Esophagus (tissue), 2 donors: ENCODE results near the gene EEIG1. TPM values are rescaled to one million over a fixed set of nuclear protein-coding genes. Genes with fewer than 3 reads are reported as not detected.
A peak's percentile ranks its signal among the peaks of the same experiment; 100 is the strongest.

Experiments
- H3K27ac ChIP-seq, 2 donors: one replicate each; pipeline ENCODE4 v1.5.1; 2013; ENCODE audit warnings: low read depth in 2 of 2, mild to moderate bottlenecking in 2 of 2, inconsistent platforms in 1 of 2, low read length in 1 of 2, moderate library complexity in 1 of 2
- H3K27me3 ChIP-seq, 2 donors: one replicate each; pipeline ENCODE4 v1.6.1; 2013; ENCODE audit warnings: low read length in 2 of 2, control low read depth in 1 of 2, mild to moderate bottlenecking in 1 of 2; ENCODE audit not compliant: insufficient read depth in 2 of 2, control insufficient read depth in 1 of 2
- H3K36me3 ChIP-seq, 2 donors: one replicate each; pipeline ENCODE4 v1.6.1; 2013; ENCODE audit warnings: low read length in 1 of 2; ENCODE audit not compliant: control insufficient read depth in 2 of 2, insufficient read depth in 2 of 2
- H3K4me1 ChIP-seq, 2 donors: one replicate each; pipeline ENCODE4 v1.6.1; 2013; ENCODE audit warnings: low read length in 1 of 2; ENCODE audit not compliant: control insufficient read depth in 2 of 2, insufficient read depth in 2 of 2
- H3K4me3 ChIP-seq, 2 donors: one replicate each; pipeline ENCODE4 v1.5.1; 2013; ENCODE audit warnings: low read length in 2 of 2, mild to moderate bottlenecking in 2 of 2, low read depth in 1 of 2, moderate library complexity in 1 of 2
- H3K9me3 ChIP-seq, 2 donors: one replicate each; pipeline ENCODE4 v1.6.1; 2013; ENCODE audit warnings: mild to moderate bottlenecking in 2 of 2, low read depth in 1 of 2, low read length in 1 of 2, moderate library complexity in 1 of 2; ENCODE audit not compliant: control insufficient read depth in 2 of 2, insufficient read depth in 1 of 2
- WGBS, 2 donors: extraction: QIAGEN DNeasy Blood & Tissue Kit; methylation state at CpG; one replicate each; pipeline ENCODE4 v1.1.7; 2013; 5-methylcytosine and 5-hydroxymethylcytosine counted together
- polyA plus RNA-seq, 2 donors: library from polyadenylated mRNA; stranded (reverse); fragments of 200-250 nt; gene quantifications; one replicate each; pipeline ENCODE4 v1.2.3, GENCODE V29; 2013
- donor health status: healthy with polysubstance abuse.
- donor health status: Bipolar disorder and iron deficiency.

The EEIG1 gene
- polyA plus RNA-seq, 2 donors: 34.3 to 53.1 TPM

GRCh38 chr9:127987103-127987614 lies 6.4 kb upstream of the EEIG1 start:
- Histone ChIP-seq H3K27ac (peak overlapping the region; percentile 48 to 72), H3K9me3 (no peaks in the 10 kb centered on the region), H3K4me1 (peaks cover 2 to 5% of the 10 kb centered on the region in 2 donors), H3K4me3 (no peak overlapping the region), H3K36me3 (no peaks in the 10 kb centered on the region), H3K27me3 (no peaks in the 10 kb centered on the region)
- 62 to 68% methylated on average over 9 of the region's 9 CpGs for WGBS, 2 donors

- H3K4me3 ChIP-seq: no peak overlapping the region
- peaks cover 5% of the 10 kb centered on the region in 2 donors for H3K4me1 ChIP-seq
- 75 to 92% methylated on average over 3 of the region's 3 CpGs for WGBS, 2 donors
- no peaks in the 10 kb centered on the region for H3K36me3 ChIP-seq
- H3K27me3 ChIP-seq: no peaks in the 10 kb centered on the region
- no peak overlapping the region for H3K27ac ChIP-seq
- no peaks in the 10 kb centered on the region for H3K9me3 ChIP-seq
Observed at GRCh38 chr9:127985011-127985410, 4.2 kb upstream of the EEIG1 start.

GRCh38 chr9:127983847-127984289 lies 3.1 kb upstream of the EEIG1 start:
- peaks cover 5% of the 10 kb centered on the region in 2 donors for H3K4me1 ChIP-seq
- H3K4me3 ChIP-seq: no peak overlapping the region
- no peaks in the 10 kb centered on the region for H3K9me3 ChIP-seq
- WGBS, 2 donors: 83 to 87% methylated on average over 9 of the region's 9 CpGs
- no peaks in the 10 kb centered on the region for H3K36me3 ChIP-seq
- H3K27me3 ChIP-seq: no peaks in the 10 kb centered on the region
- H3K27ac ChIP-seq: peak overlapping the region in 1 of 2 donors; percentile 6

GRCh38 chr9:127982912-127983311 lies 2.1 kb upstream of the EEIG1 start:
- Histone ChIP-seq H3K36me3 (no peaks in the 10 kb centered on the region), H3K4me1 (peaks cover 5 to 6% of the 10 kb centered on the region in 2 donors), H3K27ac (peak overlapping the region; percentile 7 to 75), H3K4me3 (no peak overlapping the region), H3K9me3 (no peaks in the 10 kb centered on the region), H3K27me3 (no peaks in the 10 kb centered on the region)
- 79 to 82% methylated on average over 1 of the region's 1 CpG for WGBS, 2 donors

DNA sequence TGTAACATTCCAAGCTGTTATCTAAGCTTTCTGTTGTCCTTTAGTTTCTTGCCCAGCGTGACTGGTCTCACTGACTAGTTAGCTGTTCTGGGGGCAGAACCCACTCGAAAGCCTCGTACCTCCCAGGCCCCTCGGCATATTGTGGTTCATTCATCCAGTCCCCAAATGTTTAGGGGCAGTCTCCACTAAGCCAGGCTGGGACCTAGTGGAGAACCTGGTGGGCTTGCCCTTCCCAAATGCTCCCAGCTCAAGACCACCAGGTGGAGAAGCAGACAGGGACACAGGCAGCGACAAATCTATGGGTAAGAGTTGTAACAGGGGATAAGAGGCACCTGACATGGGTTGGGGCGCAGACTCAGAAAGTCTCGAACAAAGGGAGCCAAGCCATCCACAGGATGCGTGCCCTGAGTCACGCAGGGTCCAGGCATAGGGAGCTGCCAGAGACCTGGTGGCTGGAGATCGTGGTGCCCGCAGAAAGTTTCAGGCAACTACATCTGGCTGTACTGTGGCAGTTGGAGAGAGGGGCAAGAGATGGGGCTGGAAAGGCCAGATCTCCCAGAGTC lies 851 bp upstream of the EEIG1 start:
- H3K4me1 ChIP-seq: peaks cover 10 to 16% of the 10 kb centered on the region in 2 donors
- no peaks in the 10 kb centered on the region for H3K9me3 ChIP-seq
- no peaks in the 10 kb centered on the region for H3K27me3 ChIP-seq
- peaks cover 0 to 3% of the 10 kb centered on the region in 2 donors for H3K36me3 ChIP-seq
- WGBS, 2 donors: 60% methylated on average over 11 of the region's 11 CpGs
- H3K27ac ChIP-seq: peak overlapping the region; percentile 88 to 93
- peak overlapping the region; percentile 87 to 98 for H3K4me3 ChIP-seq

- Histone ChIP-seq H3K36me3 (peaks cover 0 to 9% of the 10 kb centered on the region in 2 donors), H3K27ac (peak overlapping the region; percentile 95 to 96), H3K9me3 (no peaks in the 10 kb centered on the region), H3K4me1 (peaks cover 14 to 30% of the 10 kb centered on the region in 2 donors), H3K27me3 (no peaks in the 10 kb centered on the region), H3K4me3 (peak overlapping the region; percentile 87 to 98)
- 0 to 1% methylated on average over 34 to 61 of the region's 61 CpGs for WGBS, 2 donors
Observed at GRCh38 chr9:127980060-127980705, 606 bp downstream of the EEIG1 start.

DNA sequence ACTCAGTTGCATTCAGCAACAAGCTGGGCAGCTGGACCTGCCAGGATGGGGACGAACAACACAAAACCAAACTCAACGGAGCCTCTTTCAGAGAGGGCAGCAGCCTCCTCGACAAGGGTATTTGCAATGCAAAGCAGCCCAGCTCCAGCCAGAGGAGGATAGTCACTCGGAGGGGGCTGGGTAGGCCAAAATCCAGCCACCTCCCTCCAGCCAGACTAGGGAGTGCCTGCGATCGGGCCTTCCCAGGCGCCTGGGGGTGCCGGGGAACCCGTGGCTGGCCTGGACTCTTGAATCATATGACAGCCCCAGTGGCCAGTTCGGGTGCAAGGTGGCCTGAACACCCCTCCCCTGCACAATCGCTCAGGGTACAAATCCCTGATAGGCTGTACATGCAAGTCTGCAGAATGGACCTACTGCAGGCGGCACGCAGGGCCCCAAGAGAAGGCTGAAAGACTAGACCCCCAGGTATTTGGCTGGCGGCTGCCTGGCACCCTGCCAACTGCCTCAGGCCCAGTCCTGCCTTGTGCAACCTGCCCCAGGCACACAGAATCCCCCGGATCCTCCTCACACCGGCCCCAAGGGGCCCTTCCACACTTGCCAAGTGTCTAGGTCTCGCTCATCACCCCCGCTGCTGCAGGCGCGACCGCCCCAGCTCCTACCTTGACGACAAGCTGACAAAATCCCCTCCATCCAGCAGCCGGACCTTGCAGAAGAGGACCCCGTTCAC lies 1.3 kb downstream of the EEIG1 start:
- H3K36me3 ChIP-seq: peaks cover 0 to 9% of the 10 kb centered on the region in 2 donors
- peaks cover 14 to 34% of the 10 kb centered on the region in 2 donors for H3K4me1 ChIP-seq
- H3K4me3 ChIP-seq: peak overlapping the region; percentile 87 to 98
- H3K27me3 ChIP-seq: no peaks in the 10 kb centered on the region
- 2 to 4% methylated on average over 24 of the region's 24 CpGs for WGBS, 2 donors
- H3K9me3 ChIP-seq: no peaks in the 10 kb centered on the region
- H3K27ac ChIP-seq: peak overlapping the region; percentile 95 to 96

GRCh38 chr9:127979015-127979332 lies 1.8 kb downstream of the EEIG1 start:
- H3K4me1 ChIP-seq: peaks cover 14 to 39% of the 10 kb centered on the region in 2 donors
- H3K27ac ChIP-seq: peak overlapping the region; percentile 95 to 96
- 14 to 20% methylated on average over 5 of the region's 5 CpGs for WGBS, 2 donors

DNA sequence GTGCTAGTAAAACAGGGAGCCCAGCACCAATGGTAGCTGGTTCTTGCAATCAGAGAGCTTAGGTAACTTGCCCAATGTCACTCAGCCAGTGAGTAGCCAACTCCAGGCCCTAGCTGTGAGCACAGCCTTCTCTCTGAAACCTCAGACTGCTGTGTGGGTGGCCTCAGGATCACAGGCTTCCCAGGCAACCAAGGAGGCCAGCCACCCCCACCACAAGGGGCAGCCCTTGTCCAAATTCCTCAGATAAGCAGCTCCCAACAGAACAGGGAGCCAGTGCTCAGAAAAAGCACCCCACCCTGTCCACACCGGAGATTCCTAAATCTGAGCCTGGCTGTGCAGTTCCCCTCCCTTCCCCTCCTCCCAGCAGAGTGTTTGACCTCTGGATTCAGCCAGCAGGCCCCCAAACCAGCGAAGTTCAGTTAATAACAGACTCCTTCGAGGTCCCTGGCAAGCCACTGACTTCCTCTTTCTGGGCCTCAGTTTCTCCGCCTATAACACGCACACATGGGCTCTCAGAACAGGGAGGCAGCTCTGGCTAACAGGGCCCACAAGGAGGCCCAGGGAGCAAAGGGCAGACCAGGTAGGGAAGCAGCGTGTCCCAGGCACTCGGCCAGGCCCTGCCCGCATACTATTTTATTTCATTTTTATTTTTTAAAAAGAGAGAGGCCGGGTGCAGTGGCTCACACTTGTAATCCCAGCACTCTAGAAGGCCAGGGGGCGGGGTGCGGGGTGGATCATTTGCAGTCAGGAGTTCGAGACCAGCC lies 2.7 kb downstream of the EEIG1 start:
- 30% methylated on average over 12 of the region's 12 CpGs for WGBS, 2 donors
- no peaks in the 10 kb centered on the region for H3K27me3 ChIP-seq
- H3K4me3 ChIP-seq: peak overlapping the region; percentile 87 to 98
- H3K4me1 ChIP-seq: peaks cover 21 to 48% of the 10 kb centered on the region in 2 donors
- H3K9me3 ChIP-seq: no peaks in the 10 kb centered on the region
- peak overlapping the region; percentile 73 to 95 for H3K27ac ChIP-seq
- peaks cover 0 to 11% of the 10 kb centered on the region in 2 donors for H3K36me3 ChIP-seq

More at GRCh38 chr9:127979015-127979332, 1.8 kb downstream of the EEIG1 start:
- H3K4me3 ChIP-seq: peak overlapping the region; percentile 87 to 98
- no peaks in the 10 kb centered on the region for H3K9me3 ChIP-seq
- H3K36me3 ChIP-seq: peaks cover 0 to 9% of the 10 kb centered on the region in 2 donors
- no peaks in the 10 kb centered on the region for H3K27me3 ChIP-seq
